H1 (cell line): ENCODE results near the gene P2RY8. TPM values are rescaled to one million over a fixed set of nuclear protein-coding genes. Genes with fewer than 3 reads are reported as not detected.
"Not testable (repeated sequence)": the region's sequence is repeated elsewhere in the genome, so short reads cannot be mapped to it uniquely, and the experiment has no call there.

Source experiments
- CTCF ChIA-PET: fragments of 300-600 bp; sonication (Branson Sonifier 250); formaldehyde crosslinking; loops from one replicate; lab custom pipeline; 2021; ENCODE audit not compliant: partially characterized antibody; lab: Charles Lee
- POLR2A ChIA-PET: fragments of 300-600 bp; sonication (Branson Sonifier 250); formaldehyde crosslinking; loops from one replicate; lab custom pipeline; 2021; ENCODE audit warnings: inconsistent platforms; ENCODE audit not compliant: partially characterized antibody; lab: Charles Lee
- DNase-seq, 2 experiments: peaks; one replicate each; pipeline versions ENCODE4 v3.0.0 to v3.0.0-alpha.2; 2010 to 2022; ENCODE audit warnings: low spot score in 2 of 2, low read depth in 1 of 2, mixed read lengths in 1 of 2
- FAIRE-seq: peaks from 2 replicates; lab custom pipeline; 2011; peaks lifted over from hg19 to GRCh38; lab: Jason Lieb, UNC
- H2AFZ ChIP-seq: 2 replicates; pipeline ENCODE4 v1.8.1; 2012; ENCODE audit warnings: low read length, inconsistent platforms
- H2AK5ac ChIP-seq: 2 replicates; pipeline ENCODE4 v1.6.1; 2013; ENCODE audit warnings: low read depth, low read length
- H2BK120ac ChIP-seq: replicated peaks from 2 replicates; pipeline ENCODE3; 2013; ENCODE audit warnings: low read depth, low read length, inconsistent platforms
- H2BK12ac ChIP-seq: 2 replicates; pipeline ENCODE4 v1.6.1; 2013; ENCODE audit warnings: low read depth, low read length
- H2BK15ac ChIP-seq: 2 replicates; pipeline ENCODE4 v1.6.1; 2013; ENCODE audit warnings: low read length
- H2BK20ac ChIP-seq: 2 replicates; pipeline ENCODE4 v1.6.1; 2013; ENCODE audit warnings: low read length
- H2BK5ac ChIP-seq: 2 replicates; pipeline ENCODE4 v1.6.1; 2013; ENCODE audit warnings: low read depth, low read length
- H3K14ac ChIP-seq: 2 replicates; pipeline ENCODE4 v1.6.1; 2013; ENCODE audit warnings: inconsistent platforms; ENCODE audit not compliant: insufficient read length
- H3K18ac ChIP-seq: 2 replicates; pipeline ENCODE4 v1.6.1; 2013; ENCODE audit warnings: low read length; ENCODE audit errors: extremely low read depth
- H3K23ac ChIP-seq: 2 replicates; pipeline ENCODE4 v1.6.1; 2013; ENCODE audit warnings: inconsistent platforms; ENCODE audit not compliant: insufficient read length
- H3K23me2 ChIP-seq: 2 replicates; pipeline ENCODE4 v1.6.1; 2013; ENCODE audit warnings: low read depth, low read length
- H3K27ac ChIP-seq: 2 replicates; pipeline ENCODE4 v1.6.1; 2011; ENCODE audit warnings: low read depth, low read length, inconsistent platforms
- H3K27me3 ChIP-seq, 4 experiments: replicated peaks in 1 of 4; 1 replicate in 1 of 4; 2 replicates in 3 of 4; pipeline versions ENCODE4 v1.6.1 to v1.8.1; 2011 to 2013; ENCODE audit warnings: low read length in 3 of 4, mild to moderate bottlenecking in 3 of 4, inconsistent platforms in 2 of 4, mixed read lengths in 2 of 4, moderate library complexity in 1 of 4; ENCODE audit not compliant: control insufficient read depth in 3 of 4, insufficient read depth in 3 of 4; ENCODE audit errors: extremely low read depth in 1 of 4
- H3K36me3 ChIP-seq, 4 experiments: 2 replicates each; pipeline versions ENCODE4 v1.6.1 to v1.8.1; 2011 to 2013; ENCODE audit warnings: mild to moderate bottlenecking in 4 of 4, low read length in 3 of 4, moderate library complexity in 2 of 4, control low read depth in 1 of 4, inconsistent platforms in 1 of 4; ENCODE audit not compliant: insufficient read depth in 4 of 4, control insufficient read depth in 2 of 4
- H3K4ac ChIP-seq: replicated peaks from 2 replicates; pipeline ENCODE3; 2013; ENCODE audit warnings: low read length, low read depth, mixed read lengths, inconsistent platforms; ENCODE audit not compliant: insufficient read length
- H3K4me1 ChIP-seq, 4 experiments: replicated peaks in 1 of 4; 1 replicate in 1 of 4; 2 replicates in 3 of 4; pipeline versions ENCODE4 v1.6.1 to v1.8.1; 2011 to 2013; ENCODE audit warnings: low read length in 3 of 4, inconsistent platforms in 2 of 4, mixed read lengths in 1 of 4; ENCODE audit not compliant: insufficient read depth in 4 of 4, control insufficient read depth in 3 of 4
- H3K4me2 ChIP-seq, 2 experiments: 2 replicates each; pipeline versions ENCODE4 v1.6.1 to v1.8.1; 2011 to 2013; ENCODE audit warnings: low read depth in 2 of 2, low read length in 2 of 2, control low read depth in 1 of 2, inconsistent platforms in 1 of 2, mild to moderate bottlenecking in 1 of 2; ENCODE audit not compliant: insufficient read depth in 1 of 2
- H3K4me3 ChIP-seq, 4 experiments: fragments of 200-600, 300-600 bp in 1 of 4; sonication (generic), shearing (Covaris generic), sonication (Bioruptor Twin) in 1 of 4; 2 replicates each; pipeline versions ENCODE4 v1.5.1 to v1.8.1; 2011 to 2016; ENCODE audit warnings: low read length in 4 of 4, low read depth in 3 of 4, control low read depth in 2 of 4, inconsistent platforms in 2 of 4, mild to moderate bottlenecking in 2 of 4, mixed read lengths in 1 of 4, moderate library complexity in 1 of 4; ENCODE audit not compliant: insufficient read depth in 2 of 4; ENCODE audit errors: extremely low read depth in 1 of 4
- H3K56ac ChIP-seq: replicated peaks from 2 replicates; pipeline ENCODE3; 2013; ENCODE audit warnings: low read depth, mild to moderate bottlenecking, mixed read lengths, low read length, inconsistent platforms; ENCODE audit not compliant: insufficient read length
- H3K79me1 ChIP-seq: 2 replicates; pipeline ENCODE4 v1.6.1; 2013; ENCODE audit warnings: low read depth, low read length, control low read depth
- H3K79me2 ChIP-seq, 2 experiments: 2 replicates each; pipeline versions ENCODE4 v1.6.1 to v1.8.1; 2012 to 2013; ENCODE audit warnings: low read length in 2 of 2, mild to moderate bottlenecking in 2 of 2, inconsistent platforms in 1 of 2; ENCODE audit not compliant: insufficient read depth in 2 of 2, control insufficient read depth in 1 of 2
- H3K9ac ChIP-seq, 4 experiments: replicated peaks in 1 of 4; 1 replicate in 1 of 4; 2 replicates in 3 of 4; pipeline versions ENCODE4 v1.6.1 to v1.8.1; 2011 to 2013; ENCODE audit warnings: low read depth in 3 of 4, low read length in 3 of 4, control low read depth in 2 of 4, mild to moderate bottlenecking in 2 of 4, moderate library complexity in 2 of 4, inconsistent platforms in 1 of 4; ENCODE audit errors: extremely low read depth in 1 of 4
- H3K9me3 ChIP-seq, 2 experiments: 2 replicates each; pipeline versions ENCODE4 v1.6.1 to v1.8.1; 2012 to 2013; ENCODE audit warnings: mild to moderate bottlenecking in 2 of 2, moderate library complexity in 2 of 2, control low read depth in 1 of 2, inconsistent platforms in 1 of 2, low read depth in 1 of 2, low read length in 1 of 2, mixed read lengths in 1 of 2; ENCODE audit not compliant: insufficient read depth in 2 of 2
- H4K20me1 ChIP-seq, 2 experiments: replicated peaks in 1 of 2; 2 replicates each; pipeline versions ENCODE3 to v1.8.1; 2011 to 2013; ENCODE audit warnings: inconsistent platforms in 2 of 2, low read length in 2 of 2, mild to moderate bottlenecking in 1 of 2; ENCODE audit not compliant: insufficient read depth in 2 of 2, control insufficient read depth in 1 of 2
- H4K5ac ChIP-seq: 2 replicates; pipeline ENCODE4 v1.6.1; 2013; ENCODE audit warnings: low read length, low read depth, mixed read lengths, inconsistent platforms; ENCODE audit not compliant: insufficient read length
- H4K8ac ChIP-seq: 2 replicates; pipeline ENCODE4 v1.8.0; 2013; ENCODE audit warnings: mild to moderate bottlenecking, moderate library complexity, low read length, inconsistent platforms; ENCODE audit not compliant: insufficient read depth; ENCODE audit errors: extremely low read depth
- H4K91ac ChIP-seq: replicated peaks from 2 replicates; pipeline ENCODE3; 2013; ENCODE audit warnings: low read length, mixed read lengths, inconsistent platforms; ENCODE audit not compliant: insufficient read length
- WGBS, 2 experiments: shearing (Covaris generic) in 1 of 2; methylation state at CpG; one replicate each; pipeline versions ENCODE4 v1.1.6 to v1.1.7; 2013 to 2015; ENCODE audit warnings: low lambda C conversion rate in 2 of 2, mixed read lengths in 2 of 2, inconsistent platforms in 1 of 2, low coverage in 1 of 2, missing lambda C conversion rate in 1 of 2; ENCODE audit not compliant: insufficient replicate concordance in 2 of 2, insufficient coverage in 1 of 2, insufficient read length in 1 of 2; ENCODE audit errors: extremely low coverage in 1 of 2, missing lambda C conversion rate in 1 of 2; 5-methylcytosine and 5-hydroxymethylcytosine counted together
- polyA plus RNA-seq, 7 experiments: library from polyadenylated mRNA; depleted of rRNA in 3 of 7; stranded (reverse) in 5 of 7; unstranded in 2 of 7; fragments of >200 nt in 5 of 7; fragments of 200-250 nt in 2 of 7; gene quantifications; 1 replicate in 5 of 7; 2 replicates in 1 of 7; 4 replicates in 1 of 7; pipeline versions ENCODE4 v1.2.1 to v1.2.3, GENCODE V29; 2011 to 2013; ENCODE audit warnings: missing spikeins in 2 of 7, mixed read lengths in 2 of 7
- total RNA-seq: library from RNA; stranded (reverse); fragmentation: NEBNext Ultra II Directional; extraction: Animal tissue kit (Norgen Biotek cat#: 25700); gene quantifications from 2 replicates; pipeline ENCODE4 v1.2.1, GENCODE V29; 2021

Gene P2RY8
- total and polyA plus RNA-seq, 2 of the 8 experiments (the other 6 are each of a cell fraction or from before 2014, with no cell fraction given), result 0.09 to 0.15 TPM

DNA sequence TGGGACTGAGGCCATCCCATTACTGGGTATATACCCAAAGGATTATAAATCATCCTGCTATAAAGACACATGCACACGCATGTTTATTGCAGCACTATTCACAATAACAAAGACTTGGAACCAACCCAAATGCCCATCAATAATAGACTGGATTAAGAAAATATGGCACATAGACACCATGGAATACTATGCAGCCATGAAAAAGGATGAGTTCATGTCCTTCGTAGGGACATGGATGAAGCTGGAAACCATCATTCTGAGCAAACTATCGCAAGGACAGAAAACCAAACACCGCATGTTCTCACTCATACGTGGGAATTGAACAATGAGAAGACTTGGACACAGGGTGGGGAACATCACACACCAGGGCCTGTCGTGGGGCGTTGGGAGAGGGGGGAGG is 27.1 kb upstream of the P2RY8 start:
- peak in 1 of 2 experiments; percentile 13 for DNase-seq
- H2AK5ac ChIP-seq, H4K91ac ChIP-seq, H3K4ac ChIP-seq, H3K79me1 ChIP-seq, H2BK120ac ChIP-seq, H3K18ac ChIP-seq, H4K5ac ChIP-seq, H2BK5ac ChIP-seq, H3K4me3 ChIP-seq, H4K8ac ChIP-seq, CTCF ChIA-PET, H2BK12ac ChIP-seq, H3K9me3 ChIP-seq, H3K4me1 ChIP-seq, H3K27me3 ChIP-seq, H2BK20ac ChIP-seq, H3K14ac ChIP-seq, H2AFZ ChIP-seq, H3K79me2 ChIP-seq, H2BK15ac ChIP-seq, H3K56ac ChIP-seq, POLR2A ChIA-PET, H3K27ac ChIP-seq, H3K9ac ChIP-seq, H3K36me3 ChIP-seq, H3K4me2 ChIP-seq, FAIRE-seq, H4K20me1 ChIP-seq, H3K23me2 ChIP-seq, H3K23ac ChIP-seq: not testable (repeated sequence)
- WGBS, 2 experiments, result 88% methylated on average over 7 of the region's 7 CpGs; no CpG with 5 or more reads in 1 of the 2 experiments
